Measurements from ENCODE around the gene BOK.

DNA sequence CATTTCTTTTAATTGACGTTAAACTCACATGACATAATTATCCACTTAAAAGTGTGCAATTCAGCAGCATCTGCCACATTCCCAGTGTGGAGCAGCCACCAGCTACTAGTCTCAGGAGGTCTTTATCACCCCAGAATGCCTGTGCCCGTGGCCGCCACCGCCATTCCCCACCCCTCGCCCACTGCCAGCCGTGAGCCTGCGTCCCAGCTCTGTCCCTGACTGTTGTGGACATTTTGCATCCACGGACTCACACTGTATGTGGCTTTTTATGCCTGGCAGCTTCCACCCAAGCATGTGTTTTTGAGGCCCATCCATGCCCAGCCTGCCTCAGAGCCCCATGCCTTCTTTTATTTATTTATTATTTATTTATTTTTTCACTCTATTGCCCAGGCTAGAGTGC, 9.2 kb downstream of the BOK start:
- TF ChIP-seq EP300 (conservative IDR thresholded peaks at IDR 0.05; ENCODE audit: poor library complexity, severe bottlenecking) (no peak), EZH2 (IDR thresholded peaks at IDR 0.05; ENCODE audit: borderline replicate concordance, insufficient read depth, low read length, poor library complexity, severe bottlenecking) (no peak), MXI1 (conservative IDR thresholded peaks at IDR 0.05; ENCODE audit: poor library complexity, severe bottlenecking) (no peak), SMC3 (conservative IDR thresholded peaks at IDR 0.05; ENCODE audit: poor library complexity) (no peak), TAF1 (IDR thresholded peaks at IDR 0.05; ENCODE audit: low read depth) (no peak), RAD21 (conservative IDR thresholded peaks at IDR 0.05) (no peak)
- TF ChIP-seq, protein P1, sequence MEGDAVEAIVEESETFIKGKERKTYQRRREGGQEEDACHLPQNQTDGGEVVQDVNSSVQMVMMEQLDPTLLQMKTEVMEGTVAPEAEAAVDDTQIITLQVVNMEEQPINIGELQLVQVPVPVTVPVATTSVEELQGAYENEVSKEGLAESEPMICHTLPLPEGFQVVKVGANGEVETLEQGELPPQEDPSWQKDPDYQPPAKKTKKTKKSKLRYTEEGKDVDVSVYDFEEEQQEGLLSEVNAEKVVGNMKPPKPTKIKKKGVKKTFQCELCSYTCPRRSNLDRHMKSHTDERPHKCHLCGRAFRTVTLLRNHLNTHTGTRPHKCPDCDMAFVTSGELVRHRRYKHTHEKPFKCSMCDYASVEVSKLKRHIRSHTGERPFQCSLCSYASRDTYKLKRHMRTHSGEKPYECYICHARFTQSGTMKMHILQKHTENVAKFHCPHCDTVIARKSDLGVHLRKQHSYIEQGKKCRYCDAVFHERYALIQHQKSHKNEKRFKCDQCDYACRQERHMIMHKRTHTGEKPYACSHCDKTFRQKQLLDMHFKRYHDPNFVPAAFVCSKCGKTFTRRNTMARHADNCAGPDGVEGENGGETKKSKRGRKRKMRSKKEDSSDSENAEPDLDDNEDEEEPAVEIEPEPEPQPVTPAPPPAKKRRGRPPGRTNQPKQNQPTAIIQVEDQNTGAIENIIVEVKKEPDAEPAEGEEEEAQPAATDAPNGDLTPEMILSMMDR (IDR thresholded peaks at IDR 0.05; ENCODE audit: poor library complexity, severe bottlenecking): no peak
- TF ChIP-seq, protein P2, sequence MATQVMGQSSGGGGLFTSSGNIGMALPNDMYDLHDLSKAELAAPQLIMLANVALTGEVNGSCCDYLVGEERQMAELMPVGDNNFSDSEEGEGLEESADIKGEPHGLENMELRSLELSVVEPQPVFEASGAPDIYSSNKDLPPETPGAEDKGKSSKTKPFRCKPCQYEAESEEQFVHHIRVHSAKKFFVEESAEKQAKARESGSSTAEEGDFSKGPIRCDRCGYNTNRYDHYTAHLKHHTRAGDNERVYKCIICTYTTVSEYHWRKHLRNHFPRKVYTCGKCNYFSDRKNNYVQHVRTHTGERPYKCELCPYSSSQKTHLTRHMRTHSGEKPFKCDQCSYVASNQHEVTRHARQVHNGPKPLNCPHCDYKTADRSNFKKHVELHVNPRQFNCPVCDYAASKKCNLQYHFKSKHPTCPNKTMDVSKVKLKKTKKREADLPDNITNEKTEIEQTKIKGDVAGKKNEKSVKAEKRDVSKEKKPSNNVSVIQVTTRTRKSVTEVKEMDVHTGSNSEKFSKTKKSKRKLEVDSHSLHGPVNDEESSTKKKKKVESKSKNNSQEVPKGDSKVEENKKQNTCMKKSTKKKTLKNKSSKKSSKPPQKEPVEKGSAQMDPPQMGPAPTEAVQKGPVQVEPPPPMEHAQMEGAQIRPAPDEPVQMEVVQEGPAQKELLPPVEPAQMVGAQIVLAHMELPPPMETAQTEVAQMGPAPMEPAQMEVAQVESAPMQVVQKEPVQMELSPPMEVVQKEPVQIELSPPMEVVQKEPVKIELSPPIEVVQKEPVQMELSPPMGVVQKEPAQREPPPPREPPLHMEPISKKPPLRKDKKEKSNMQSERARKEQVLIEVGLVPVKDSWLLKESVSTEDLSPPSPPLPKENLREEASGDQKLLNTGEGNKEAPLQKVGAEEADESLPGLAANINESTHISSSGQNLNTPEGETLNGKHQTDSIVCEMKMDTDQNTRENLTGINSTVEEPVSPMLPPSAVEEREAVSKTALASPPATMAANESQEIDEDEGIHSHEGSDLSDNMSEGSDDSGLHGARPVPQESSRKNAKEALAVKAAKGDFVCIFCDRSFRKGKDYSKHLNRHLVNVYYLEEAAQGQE (IDR thresholded peaks at IDR 0.05; ENCODE audit: borderline replicate concordance): no peak

Data from neural cell (in vitro differentiated cells).